ENCODE results near the gene LEO1. TPM values are rescaled to one million over a fixed set of nuclear protein-coding genes. Genes with fewer than 3 reads are reported as not detected.

Gene LEO1
- 5.4 TPM for total RNA-seq

DNA sequence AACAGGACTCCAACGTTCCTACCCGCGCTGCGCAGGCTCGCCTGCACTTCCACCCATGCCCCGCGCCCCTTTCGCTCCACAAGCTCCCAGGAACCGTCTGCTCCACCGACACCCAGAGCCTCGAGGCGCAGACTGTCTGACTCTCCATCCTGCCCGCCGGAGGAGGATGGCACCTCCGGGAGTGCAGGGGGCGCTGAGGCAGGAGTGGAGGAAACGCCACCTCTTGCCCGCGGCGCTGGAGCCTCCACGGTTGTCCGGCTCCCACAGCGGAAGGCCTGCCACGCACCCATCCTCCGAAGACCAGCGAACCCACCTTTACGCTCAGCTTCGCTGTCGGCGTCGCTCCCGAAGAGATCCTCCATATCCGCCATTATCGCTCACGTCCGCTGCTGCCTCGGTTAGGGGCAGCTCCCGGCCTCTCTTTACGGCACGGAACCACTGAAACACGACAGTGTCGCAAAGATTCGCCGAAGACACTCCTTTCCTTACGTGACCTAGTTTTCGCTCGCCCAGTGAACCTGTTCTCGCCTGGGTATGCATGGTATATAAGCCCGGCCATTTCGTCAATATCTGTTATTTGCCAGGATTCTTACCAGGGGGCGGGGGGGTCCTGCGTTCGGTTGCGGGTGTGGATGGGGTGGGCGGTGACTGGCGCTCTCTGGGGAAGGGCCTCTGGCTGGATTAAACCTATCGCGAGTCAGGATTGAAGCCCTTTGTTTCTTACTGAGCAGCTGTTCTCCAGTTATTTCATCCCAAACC lies at the start of gene LEO1:
Gene LEO1 (minus strand): TSS at position 404 of the 759 bp plus-strand sequence. CDS start 33 bp downstream, at position 371.
- peak; percentile 84 to 98 (median 98) for DNase-seq (ENCODE audit: low read depth in 2 of 3, low spot score in 2 of 3)

GRCh38 chr15:52021128-52021671 lies 49.6 kb upstream of the LEO1 start:
- peak in 2 of 3 donors; percentile 94 for DNase-seq (ENCODE audit: low read depth in 2 of 3, low spot score in 2 of 3)

- no peak for DNase-seq (ENCODE audit: low read depth in 2 of 3, low spot score in 2 of 3)
These were observed 48.9 kb upstream of the LEO1 start for GRCh38 chr15:52020221-52021085.

- peak; percentile 38 to 76 (median 75) for DNase-seq (ENCODE audit: low read depth in 2 of 3, low spot score in 2 of 3)
These were observed 48.0 kb upstream of the LEO1 start for GRCh38 chr15:52019394-52020220.

DNA sequence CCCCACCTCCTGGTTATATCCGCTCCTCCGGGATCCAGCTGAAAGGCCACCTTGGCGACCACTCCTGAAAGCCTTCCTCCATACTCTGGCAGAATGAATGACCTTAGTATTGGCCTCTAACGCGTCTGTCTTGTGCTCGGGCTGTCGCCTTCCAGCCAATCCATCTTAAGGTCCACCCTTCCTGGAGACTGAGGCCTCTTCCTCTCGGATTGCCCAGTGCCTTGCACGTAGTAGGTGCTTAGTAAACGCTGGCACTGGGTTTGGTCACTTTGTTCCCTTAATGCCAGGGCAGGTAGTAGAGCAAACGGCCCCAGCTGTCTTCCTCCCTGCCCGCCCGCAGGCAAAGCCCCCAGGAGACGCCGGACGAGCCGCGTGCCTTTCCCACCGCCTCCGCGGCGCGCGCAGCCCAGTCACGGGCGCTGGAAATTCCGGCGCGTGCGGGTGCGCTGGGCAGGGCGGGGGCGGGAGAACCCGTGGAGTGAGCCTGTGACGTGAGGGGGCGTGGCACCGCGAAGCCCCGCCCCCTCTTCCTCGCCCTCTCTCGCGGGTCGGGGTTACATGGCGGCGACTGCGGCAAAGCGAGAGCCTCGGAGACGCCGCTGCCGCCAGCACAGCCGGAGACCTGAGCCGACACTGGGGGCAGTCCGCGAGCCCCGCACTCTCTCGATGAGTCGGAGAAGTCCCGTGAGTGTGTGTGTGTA lies 47.3 kb upstream of the LEO1 start, which contains the start of gene MAPK6:
Gene MAPK6 (plus strand): TSS at position 527 of the 701 bp plus-strand sequence. CDS start 27,242 bp downstream, outside the sequence.
- DNase-seq (ENCODE audit: low read depth in 2 of 3, low spot score in 2 of 3): peak; percentile 95 to 98 (median 95)

- no peak for DNase-seq (ENCODE audit: low read depth in 2 of 3, low spot score in 2 of 3)
These were observed 46.7 kb upstream of the LEO1 start for GRCh38 chr15:52018244-52018643.

- no peak for DNase-seq (ENCODE audit: low read depth in 2 of 3, low spot score in 2 of 3)
These were observed 44.7 kb upstream of the LEO1 start for GRCh38 chr15:52016316-52016715.

DNA sequence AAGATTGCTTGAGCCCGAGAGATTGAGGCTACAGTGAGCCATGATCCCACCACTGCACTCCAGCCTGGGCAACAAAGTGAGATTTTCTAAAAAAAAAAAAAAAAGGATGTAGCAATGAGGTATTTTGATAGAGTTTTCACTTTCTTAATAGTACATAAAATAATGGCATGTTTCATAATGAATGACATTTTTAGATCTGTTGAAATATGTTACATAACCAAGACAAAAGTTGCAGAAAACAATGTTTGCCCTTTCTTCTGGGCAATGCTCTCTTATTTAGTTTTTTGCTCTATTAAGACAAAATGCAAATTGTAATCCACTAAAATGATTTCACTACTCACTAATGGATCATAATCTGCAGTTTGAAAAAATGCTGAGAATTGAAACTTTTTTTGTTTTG lies 43.0 kb upstream of the LEO1 start:
- DNase-seq (ENCODE audit: low read depth in 2 of 3, low spot score in 2 of 3): no peak

DNA sequence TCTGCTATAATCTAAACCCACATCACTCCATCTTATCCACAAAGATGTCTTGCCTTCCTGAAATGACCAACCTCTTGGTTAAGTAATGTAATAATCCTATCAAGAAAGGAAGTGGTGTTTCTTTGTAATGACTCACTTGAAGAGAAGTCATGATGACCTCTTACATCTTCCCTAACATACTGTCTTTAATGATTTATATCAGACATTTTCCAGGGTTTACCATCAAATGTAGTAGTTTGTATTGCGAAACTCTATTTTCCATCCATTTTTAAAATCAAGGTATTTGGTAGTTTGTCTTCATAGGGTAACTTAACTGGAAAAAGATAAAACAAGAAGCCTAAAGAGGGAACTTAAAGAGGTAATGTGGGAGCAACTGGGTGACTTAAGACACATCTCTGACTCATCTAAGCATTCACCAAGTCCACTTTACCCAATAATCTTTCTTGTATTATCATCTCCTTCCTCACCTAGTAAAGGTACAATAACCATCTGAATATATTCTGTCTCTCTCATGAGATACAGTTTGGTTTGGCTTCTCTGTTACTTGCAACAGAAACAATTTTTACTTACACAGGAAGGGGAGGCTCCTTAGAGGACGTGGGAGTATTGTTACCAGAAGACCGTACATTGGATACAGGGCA lies 41.7 kb upstream of the LEO1 start:
- DNase-seq (ENCODE audit: low read depth in 2 of 3, low spot score in 2 of 3): peak in 1 of 3 donors; percentile 13

- DNase-seq (ENCODE audit: low read depth in 2 of 3, low spot score in 2 of 3): no peak
These were observed 40.6 kb upstream of the LEO1 start for GRCh38 chr15:52012210-52012609.

DNA sequence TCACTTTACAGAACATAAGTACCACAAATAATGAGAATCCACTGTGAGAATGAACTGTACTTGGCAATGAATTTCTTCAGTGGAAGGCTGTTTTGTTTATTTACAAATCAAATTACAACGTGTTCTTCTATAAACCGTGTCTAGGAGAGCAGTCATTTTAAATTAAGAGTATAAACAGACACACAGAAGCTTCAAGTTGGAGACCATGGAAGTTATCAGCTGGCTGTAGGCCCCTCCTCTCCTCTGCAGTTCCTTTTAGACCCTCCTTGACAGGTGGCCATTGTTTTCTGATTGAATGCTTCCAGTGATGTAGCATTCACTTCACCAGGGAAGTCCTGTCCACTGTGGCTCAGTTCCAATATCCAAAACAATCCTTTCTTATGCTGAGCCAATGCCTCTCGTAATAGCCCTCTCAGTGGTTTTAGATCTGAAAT lies 40.1 kb upstream of the LEO1 start:
- DNase-seq (ENCODE audit: low read depth in 2 of 3, low spot score in 2 of 3): no peak

DNA sequence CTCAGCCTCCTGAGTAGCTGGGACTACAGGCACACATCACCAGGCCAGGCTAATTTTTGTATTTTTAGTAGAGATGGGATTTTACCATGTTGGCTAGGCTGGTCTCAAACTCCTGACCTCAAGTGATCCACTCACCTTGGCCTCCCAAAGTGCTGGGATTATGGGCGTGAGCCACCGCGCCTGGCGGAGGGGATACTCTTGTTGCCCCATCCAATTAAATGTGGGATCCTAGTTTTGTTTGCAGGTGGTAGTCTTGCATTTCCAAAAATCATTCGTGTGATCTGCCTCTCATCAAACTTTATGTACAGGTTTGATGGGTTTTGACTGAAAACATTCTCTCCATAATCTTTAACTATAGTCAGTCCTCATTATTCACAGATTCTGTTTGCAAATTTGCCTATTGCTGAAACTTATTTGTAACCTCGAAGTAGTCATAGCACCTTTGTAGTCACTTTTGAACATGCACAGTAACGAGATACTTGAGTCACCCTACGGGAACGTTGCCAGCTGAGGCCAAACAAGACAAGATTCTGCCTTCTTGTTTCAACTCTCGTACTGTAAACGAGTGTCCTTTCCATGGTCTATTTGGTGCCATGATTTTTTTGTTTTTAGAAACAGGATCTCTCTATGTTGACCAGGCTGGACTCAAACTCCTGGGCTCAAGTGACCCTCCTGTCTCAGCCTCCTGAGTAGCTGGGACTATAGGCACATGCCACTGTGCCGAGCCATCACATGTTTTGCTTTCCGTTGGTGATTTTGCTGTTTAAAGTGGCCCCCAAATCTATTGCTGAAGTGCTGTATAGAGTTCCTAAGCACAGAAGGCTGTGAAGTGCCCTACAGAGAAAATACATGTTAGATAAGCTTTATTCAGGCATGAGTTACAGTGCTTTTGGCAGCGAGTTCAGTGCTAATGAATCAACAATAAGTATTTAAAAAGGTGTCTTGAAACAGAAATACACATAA lies 39.3 kb upstream of the LEO1 start:
- DNase-seq (ENCODE audit: low read depth in 2 of 3, low spot score in 2 of 3): peak in 1 of 3 donors; percentile 40

DNA sequence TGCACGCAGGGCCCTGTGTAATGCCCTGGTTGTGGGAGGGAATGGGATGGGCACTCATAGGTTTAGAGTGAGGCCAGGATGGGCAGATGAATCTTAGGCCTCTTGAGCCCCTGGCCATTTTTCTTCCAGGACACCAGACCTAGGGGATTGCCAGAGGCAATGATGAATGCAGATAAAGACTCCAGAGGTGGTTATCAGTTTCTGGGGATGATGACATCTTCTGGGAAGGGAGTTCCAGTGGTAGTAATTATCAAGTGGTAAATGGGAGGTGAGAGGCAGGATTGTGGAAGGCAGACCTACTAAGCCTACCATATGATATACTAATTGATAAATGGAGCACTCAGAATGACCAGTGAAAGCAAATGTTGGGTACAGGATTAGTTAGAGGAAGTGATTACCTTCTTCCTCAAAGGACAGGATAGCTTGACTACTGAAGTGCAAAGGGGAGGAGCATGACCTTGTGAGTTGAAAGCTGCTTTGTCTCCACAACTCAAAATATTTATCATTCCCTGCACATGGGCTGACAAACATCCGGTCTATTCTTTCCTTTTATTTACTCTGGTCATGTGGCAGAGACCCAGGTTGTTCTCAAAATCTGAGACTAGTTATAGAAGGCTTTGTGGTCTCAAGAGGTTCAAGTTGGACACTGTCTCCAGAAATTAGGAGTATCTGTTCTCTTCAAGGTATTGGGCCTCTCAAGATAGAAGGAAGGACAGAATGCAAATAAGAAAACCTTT lies 37.3 kb upstream of the LEO1 start:
- DNase-seq (ENCODE audit: low read depth in 2 of 3, low spot score in 2 of 3): no peak

- no peak for DNase-seq (ENCODE audit: low read depth in 2 of 3, low spot score in 2 of 3)
These were observed 36.8 kb upstream of the LEO1 start for GRCh38 chr15:52008359-52008697.

- DNase-seq (ENCODE audit: low read depth in 2 of 3, low spot score in 2 of 3): no peak
These were observed 35.2 kb upstream of the LEO1 start for GRCh38 chr15:52006702-52007340.

- no peak for DNase-seq (ENCODE audit: low read depth in 2 of 3, low spot score in 2 of 3)
These were observed 34.4 kb upstream of the LEO1 start for GRCh38 chr15:52005748-52006701.

Data from hematopoietic multipotent progenitor cell (in vitro differentiated cells).